Right ventricle myocardium inferior (tissue), 1 donor: ENCODE results near the gene NAPA. TPM values are rescaled to one million over a fixed set of nuclear protein-coding genes. Genes with fewer than 3 reads are reported as not detected.

ENCODE experiments used
- ATAC-seq: fragments of 200-7000 bp; cut with Tn5 transposase; one replicate; pipeline ENCODE4 v1.9.1; 2020; ENCODE audit warnings: mild to moderate bottlenecking, moderate library complexity
- DNase-seq: peaks from one replicate; pipeline ENCODE4 v3.0.0; 2021; ENCODE audit errors: missing footprints
- intact Hi-C: fragments of 100-400 bp; cut with DNase I; formaldehyde crosslinking; loops from one replicate; pipeline ENCODE4 v1.11.0; 2022
- long read RNA-seq: library from polyadenylated mRNA; unstranded; transcript quantifications from one replicate; pipeline ENCODE4 v2.0.0, GENCODE V29; 2021
- total RNA-seq: library from RNA; stranded (reverse); fragmentation: NEBNext Ultra II Directional; extraction: Animal tissue kit (Norgen Biotek cat#: 25700); gene quantifications from one replicate; pipeline ENCODE4 v1.2.1, GENCODE V29; 2021
- donor health status: DM: no; HTN: yes; CAD: no; lungs with severe emphysema.

Gene NAPA
- 119 TPM for total RNA-seq
- long read RNA-seq, transcript NAPA-201 (11 exons, 1,839 nt) = major isoform, 90 of 99 reads
- long read RNA-seq, partial matches to known transcripts = 1 of 99 reads
- long read RNA-seq, other reads (novel, unspliced or antisense) = 6 of 99 reads

- peak; percentile 99 for ATAC-seq
- intact Hi-C loops = loop anchor here (1.0 to 5.0 kb wide), 5 partner anchors 31 to 182 kb away; partner anchors contain the start of genes BICRA and KPTN
- peak; percentile 100 for DNase-seq
Measured at GRCh38 chr19:47514869-47515588, at the start of gene NAPA. TSS of gene NAPA (minus strand) at chr19:47515063. CDS start at chr19:47514940, 123 bp downstream.

DNA sequence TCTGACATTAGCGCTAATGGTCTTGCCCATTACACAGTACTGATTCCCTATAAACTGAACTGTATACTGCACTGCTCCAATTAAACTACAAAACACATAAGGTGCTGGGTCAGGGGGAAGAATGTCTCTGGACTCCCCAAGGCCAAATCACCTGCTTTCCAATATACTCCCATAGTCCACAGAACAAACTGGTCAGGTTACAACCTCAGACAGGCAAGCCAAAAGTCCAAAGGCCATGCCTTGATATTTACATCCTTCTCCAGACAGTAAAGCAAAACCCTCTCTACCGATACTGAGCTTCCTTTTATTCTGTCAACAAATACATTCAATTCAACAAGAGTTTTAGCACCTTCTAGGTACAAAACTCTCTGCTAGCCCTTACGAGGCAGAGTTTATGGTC lies 49.2 kb upstream of the NAPA start:
- intact Hi-C loops = no loop called here
- ATAC-seq = no peak
- no peak for DNase-seq

GRCh38 chr19:47561440-47562057 lies 46.7 kb upstream of the NAPA start:
- DNase-seq (no peak), ATAC-seq (no peak)
- intact Hi-C loops = no loop called here

GRCh38 chr19:47560999-47561398 lies 46.1 kb upstream of the NAPA start:
- intact Hi-C loops = no loop called here
- DNase-seq (no peak), ATAC-seq (no peak)

DNA sequence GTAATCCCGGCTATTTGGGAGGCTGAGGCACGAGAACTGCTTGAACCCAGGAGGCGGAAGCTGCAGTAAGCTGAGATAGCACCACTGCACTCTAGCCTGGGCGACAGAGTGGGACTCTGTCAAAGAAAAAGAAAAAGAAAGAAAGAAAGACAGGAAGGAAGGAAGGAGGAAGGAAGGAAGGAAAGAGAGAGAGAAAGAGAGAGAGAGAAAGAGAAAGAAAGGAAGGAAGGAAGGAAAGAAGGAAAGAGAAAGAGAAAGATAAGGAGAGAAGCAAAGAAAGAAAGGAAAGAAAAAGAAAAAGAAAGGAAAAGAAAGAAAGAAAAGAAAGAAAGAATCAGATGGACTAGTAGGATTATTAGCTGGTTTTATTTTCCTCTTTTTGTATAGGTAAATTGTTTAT lies 35.3 kb upstream of the NAPA start:
- intact Hi-C loops = no loop called here
- ATAC-seq (no peak), DNase-seq (no peak)

DNA sequence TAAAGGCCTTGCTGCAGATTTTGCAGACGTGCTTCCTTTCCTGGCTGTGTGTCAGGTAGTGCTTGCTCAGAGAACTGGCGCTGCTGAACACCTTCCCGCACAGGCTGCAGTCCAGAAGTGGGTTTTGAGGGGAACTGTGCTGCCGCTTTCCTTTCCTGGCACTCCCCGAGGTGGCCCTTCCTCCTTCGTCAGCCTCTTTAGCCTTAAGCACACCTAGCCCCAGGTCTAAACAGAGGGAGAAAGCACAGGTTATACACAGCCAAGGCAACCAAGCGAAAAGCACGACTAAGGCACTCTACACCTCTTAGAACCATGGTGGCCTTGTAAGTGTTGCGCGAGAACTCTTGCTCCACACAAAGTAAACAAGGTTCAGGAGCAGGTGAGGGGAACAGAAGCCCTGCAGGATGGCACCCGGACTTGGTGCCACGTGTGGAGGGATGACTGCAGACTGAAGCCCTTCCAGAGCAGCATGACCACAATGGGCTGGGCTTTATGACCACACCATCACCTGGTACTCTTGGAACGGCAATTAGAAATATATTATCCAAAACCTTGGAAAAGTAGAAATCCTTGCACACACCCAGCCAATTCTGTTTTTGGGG lies 34.5 kb upstream of the NAPA start:
- intact Hi-C loops = no loop called here
- DNase-seq (no peak), ATAC-seq (no peak)

- ATAC-seq (no peak), DNase-seq (no peak)
- intact Hi-C loops = no loop called here
Measured at GRCh38 chr19:47547199-47547598, 32.3 kb upstream of the NAPA start.

- no peak for DNase-seq
- no peak for ATAC-seq
- intact Hi-C loops = no loop called here
Measured at GRCh38 chr19:47545061-47545948, 30.4 kb upstream of the NAPA start.

DNA sequence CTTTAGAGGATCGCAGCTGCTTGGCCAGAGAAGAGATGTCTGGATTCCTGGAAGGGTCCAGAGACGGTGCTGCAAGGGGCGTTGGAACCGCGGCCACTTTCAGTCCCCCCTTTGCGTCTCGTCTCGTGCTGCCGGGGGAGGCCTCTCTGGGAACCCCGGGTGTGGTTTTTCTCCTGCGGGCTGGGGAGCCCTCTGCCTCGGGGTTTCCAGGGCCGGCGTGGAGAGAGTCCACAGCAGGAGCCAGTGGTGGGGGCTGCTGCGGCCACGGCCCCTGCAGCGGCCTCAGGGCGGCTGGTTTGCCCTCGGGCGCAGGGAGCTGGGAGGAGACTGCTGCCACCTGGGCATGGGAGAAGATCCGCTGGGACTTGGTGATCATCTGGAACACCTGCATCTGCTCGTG lies 29.6 kb upstream of the NAPA start:
- DNase-seq (no peak), ATAC-seq (no peak)
- intact Hi-C loops = no loop called here

- ATAC-seq (no peak), DNase-seq (no peak)
- intact Hi-C loops = no loop called here
Measured at GRCh38 chr19:47544075-47544474, 29.2 kb upstream of the NAPA start.

- DNase-seq (no peak), ATAC-seq (peak; percentile 88)
- intact Hi-C loops = no loop called here
Measured at GRCh38 chr19:47542030-47542475, 27.2 kb upstream of the NAPA start.

DNA sequence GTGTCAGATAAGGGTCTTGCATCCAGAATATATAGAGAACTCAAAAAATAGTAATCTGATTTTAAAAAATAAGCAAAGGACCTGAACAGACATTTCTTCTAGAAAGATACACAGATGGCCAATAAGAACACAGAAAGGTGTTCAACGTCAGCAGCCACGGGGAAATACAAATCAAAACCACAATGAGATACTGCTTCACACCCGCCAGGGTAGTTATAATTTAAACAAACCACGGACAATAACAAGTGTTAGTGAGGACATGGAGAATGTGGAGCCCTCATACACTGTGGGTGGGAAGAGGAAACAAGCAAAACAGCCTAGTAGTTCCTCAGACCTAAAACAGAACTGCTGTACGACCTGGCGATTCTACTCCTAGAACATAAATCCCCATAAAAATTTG lies 26.7 kb upstream of the NAPA start:
- intact Hi-C loops = no loop called here
- DNase-seq (no peak), ATAC-seq (no peak)

GRCh38 chr19:47540748-47541147 lies 25.9 kb upstream of the NAPA start:
- no peak for DNase-seq
- ATAC-seq = no peak
- intact Hi-C loops = no loop called here

DNA sequence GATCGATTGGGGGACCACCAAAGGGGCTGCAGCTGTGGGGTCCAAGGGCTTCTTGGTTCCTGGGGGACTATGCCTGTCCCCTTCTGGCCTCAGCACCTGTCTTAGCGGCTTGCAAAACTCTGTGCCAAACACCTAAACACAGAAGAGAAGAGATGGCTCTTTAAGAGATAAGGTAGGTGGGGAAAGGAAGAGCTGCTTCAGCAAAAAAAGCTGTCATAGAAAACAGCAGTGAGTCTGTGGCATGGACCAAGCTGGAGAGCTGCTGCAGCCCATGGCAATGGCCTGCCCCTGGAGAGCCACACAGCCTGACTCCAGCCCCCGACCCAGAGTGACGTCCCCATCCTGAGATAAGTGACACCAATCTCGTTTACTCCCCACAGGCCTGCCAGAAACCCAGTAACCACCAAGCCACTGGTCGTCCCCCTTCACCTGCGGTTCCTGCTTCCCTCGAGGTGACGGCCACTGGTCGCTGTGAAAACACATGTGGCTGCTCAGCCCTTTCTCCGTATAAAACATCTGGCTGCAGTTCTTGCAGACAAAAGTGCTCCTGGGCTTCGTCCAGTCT lies 25.0 kb upstream of the NAPA start:
- ATAC-seq (no peak), DNase-seq (no peak)
- intact Hi-C loops = no loop called here

- DNase-seq (no peak), ATAC-seq (no peak)
- intact Hi-C loops = no loop called here
Measured at GRCh38 chr19:47538812-47539211, 23.9 kb upstream of the NAPA start.

DNA sequence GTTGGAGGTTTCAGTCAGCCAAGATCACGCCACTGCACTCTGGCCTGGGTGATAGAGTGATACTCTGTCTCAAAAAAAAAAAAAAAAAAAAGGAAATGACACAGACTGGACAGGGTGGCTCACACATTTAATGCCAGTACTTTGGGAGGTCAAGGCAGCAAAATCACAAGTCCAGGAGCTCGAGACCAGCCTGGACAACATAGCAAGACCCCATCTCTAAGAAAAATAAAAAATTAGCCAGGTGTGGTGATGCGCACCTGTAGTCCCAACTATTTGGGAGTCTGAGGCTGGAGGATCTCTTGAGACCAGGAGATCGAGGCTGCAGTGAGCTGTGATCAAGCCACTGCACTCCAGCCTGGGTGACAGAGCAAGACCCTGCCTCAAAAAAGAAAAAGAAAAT lies 22.6 kb upstream of the NAPA start:
- intact Hi-C loops = no loop called here
- ATAC-seq (no peak), DNase-seq (no peak)

- DNase-seq (no peak), ATAC-seq (no peak)
- intact Hi-C loops = no loop called here
Measured at GRCh38 chr19:47534628-47535027, 19.8 kb upstream of the NAPA start.

- ATAC-seq (peak; percentile 13), DNase-seq (no peak)
- intact Hi-C loops = no loop called here
Measured at GRCh38 chr19:47531640-47532387, 17.0 kb upstream of the NAPA start.
